Dermis blood vessel endothelial cell (primary cell): Measurements from ENCODE around the gene SPATA9. TPM values are rescaled to one million over a fixed set of nuclear protein-coding genes. Genes with fewer than 3 reads are reported as not detected.
"Not testable (repeated sequence)": the region's sequence is repeated elsewhere in the genome, so short reads cannot be mapped to it uniquely, and the experiment has no call there.

ENCODE experiments used
- DNase-seq: peaks from one replicate; pipeline ENCODE4 v3.0.0; 2010
- total RNA-seq: library from RNA; depleted of rRNA; stranded (reverse); fragments of >200 nt; gene quantifications from 2 replicates; pipeline ENCODE4 v1.2.3, GENCODE V29; 2014

Gene SPATA9
- total RNA-seq, 1 donor from 2014 or later = not detected

DNA sequence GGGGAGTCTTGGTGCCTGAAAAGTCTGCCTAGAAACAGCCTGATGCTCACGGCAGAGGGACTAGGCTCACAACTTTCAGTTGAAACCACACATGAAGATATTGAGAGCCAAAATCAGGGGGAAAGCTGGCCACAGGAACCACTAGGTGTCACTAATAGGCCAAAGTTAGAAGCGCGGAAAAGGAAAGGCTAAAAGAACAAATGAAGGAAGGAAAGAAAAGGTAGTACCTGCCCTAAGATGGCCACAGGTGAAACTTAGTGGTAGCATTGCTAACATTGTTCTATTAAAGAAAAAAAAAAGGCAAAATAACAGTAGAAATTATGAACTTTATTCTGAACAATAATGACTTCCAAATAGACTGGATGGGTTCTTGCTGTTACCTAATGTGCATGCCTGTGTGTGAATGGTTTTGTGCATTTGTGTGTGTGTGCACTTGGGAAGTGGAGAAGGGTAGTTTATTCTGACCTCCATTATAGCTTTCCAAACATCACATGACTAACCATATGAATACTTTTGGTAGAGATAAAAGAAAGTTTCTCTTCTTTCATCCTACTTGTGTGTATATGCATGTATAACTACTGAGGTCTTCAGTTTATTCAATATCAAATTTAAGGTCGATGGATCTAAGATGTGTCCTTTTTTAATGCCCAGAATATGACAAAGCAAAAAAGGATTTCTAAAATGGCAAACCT, 38.3 kb downstream of the SPATA9 start:
- peak; percentile 74 for DNase-seq

DNA sequence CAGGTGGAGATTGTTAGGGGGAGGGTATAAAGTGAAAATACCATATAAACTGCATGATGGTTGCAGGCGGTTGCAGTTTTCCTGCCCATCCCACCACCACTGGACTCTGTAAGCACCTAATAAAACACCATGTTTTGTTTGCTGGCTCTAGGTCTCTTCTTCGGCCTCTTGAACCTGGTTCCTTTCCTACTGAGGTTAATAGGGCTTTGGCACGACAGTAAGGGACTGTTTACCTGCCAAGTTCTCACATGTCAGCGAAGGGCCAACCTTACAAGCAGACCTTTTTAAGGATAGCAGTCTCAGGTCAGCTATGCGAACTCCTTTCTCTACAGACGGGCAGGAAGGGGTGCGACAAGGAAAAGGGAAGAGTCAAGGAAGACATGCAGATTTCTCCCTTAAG, 39.6 kb downstream of the SPATA9 start:
- no peak for DNase-seq

DNA sequence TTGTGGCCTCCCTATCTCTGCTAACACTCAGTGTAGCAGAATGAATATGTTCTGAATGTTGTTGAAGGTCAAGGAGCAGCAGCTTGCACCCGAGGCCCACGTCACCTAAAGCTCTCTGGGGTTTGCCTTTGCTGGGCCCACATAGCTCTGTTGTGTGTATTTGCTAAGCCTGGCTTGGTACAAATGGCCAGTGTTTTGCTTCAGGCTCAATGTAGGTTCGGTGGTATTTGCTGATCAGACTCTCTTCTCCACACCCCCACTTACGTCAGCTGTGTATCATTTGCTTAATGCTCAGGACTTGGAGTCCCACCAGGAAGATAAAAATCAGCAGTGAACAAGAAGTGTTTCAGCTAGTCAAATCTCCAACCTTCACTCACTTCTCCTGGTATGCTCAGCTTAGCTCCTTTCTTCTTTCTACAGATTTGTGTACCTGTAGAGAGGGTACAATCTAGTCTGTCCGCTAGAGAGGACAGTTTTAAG, 41.0 kb downstream of the SPATA9 start:
- no peak for DNase-seq

DNA sequence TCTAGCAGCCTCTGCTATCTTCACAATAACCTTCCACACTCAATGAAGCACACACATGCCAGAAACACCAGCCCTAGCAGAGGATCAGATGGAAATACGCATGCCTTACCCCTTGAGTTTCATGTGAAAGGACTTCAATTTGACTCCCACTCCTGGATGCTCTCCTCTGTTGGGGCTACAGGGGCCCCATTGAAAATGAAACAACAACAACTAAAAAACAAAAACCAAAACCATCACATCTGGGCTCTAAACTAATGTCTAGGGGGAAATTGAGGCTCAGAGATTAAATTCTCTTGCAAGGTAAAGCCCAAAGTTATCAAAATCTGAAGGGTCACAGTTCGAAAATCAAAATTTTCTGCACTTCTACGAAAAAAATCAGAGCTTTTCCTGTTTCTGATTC, 44.2 kb downstream of the SPATA9 start:
- no peak for DNase-seq

DNA sequence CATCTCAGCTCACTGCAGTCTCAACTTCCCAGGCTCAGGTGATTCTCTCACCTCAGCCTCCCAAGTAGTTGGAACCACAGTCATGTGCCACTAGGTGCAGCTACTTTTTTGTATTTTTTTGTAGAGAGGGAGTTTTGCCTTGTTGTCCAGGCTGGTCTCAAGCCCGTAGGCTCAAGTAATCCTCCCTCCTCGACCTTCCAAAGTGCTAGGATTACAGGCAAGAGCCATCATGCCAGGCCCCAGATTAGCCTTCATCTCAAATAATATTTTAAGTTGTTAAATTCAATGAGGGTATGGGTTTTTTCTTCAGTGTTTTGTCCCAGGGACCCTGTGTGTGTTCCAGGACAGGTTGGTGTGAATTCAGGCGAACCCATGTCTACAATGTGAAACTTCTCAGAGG, 48.7 kb downstream of the SPATA9 start:
- DNase-seq = no peak

DNA sequence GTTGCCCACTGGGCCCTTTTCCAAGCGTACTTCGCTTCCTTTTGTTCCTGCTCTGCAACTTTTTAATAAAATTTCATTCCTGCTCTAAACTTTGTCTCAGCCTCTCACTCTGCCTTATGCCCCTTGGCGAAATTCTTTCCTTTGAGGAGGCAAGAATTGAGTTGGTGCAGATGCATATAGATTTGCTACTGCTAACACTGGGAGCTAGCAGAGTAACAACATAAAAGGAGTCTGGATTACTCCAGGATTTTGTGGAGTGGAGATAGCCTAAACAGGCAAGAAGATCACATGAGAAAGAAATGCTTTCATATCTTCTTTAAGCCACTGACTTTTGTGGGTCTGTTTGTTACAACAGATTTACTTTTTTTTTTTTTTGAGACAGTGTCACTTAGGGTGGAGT, 49.1 kb downstream of the SPATA9 start:
- DNase-seq = no peak

DNA sequence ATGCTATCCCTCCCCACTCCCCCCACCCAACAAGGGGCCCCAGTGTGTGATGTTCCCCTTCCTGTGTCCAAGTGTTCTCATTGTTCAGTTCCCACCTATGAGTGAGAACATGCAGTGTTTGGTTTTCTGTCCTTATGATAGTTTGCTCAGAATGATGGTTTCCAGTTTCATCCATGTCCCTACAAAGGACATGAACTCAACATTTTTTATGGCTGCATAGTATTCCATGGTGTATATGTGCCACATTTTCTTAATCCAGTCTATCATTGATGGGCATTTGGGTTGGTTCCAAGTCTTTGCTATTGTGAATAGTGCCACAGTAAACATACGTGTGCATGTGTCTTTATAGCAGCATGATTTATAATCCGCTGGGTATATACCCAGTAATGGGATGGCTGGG, 49.8 kb downstream of the SPATA9 start:
- not testable (repeated sequence) for DNase-seq

DNA sequence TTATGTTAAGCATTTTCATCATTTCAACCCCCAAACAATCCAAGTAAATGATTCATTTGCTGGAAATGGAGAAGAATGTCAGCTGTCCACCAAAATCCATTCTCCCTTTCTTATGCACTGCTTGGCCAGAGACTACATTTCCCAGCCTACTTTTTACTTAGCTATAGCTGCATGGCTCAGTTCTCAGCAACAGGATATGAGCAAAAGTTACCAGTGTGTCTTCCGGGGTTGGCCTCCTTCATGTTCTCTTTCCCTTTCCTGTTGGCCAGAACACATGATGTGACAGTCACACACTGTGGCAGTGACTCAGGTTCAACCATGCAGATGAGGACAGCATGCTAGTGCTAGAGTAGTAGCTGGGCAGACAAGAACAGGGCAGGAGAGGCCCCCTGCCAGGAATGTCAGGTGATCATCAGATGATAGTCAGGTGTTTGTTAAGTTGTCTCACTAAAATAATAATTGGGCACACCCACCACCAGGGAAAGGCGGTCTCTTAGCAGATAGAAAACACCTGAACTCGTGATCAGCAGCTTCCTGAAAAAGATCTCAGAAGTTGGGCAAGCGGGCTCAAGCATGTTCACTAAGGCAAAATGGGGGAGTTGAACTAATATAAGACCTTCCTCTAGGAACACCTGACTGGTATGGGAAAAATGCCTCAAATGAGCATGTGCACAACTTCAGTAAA, 50.7 kb downstream of the SPATA9 start:
- DNase-seq = peak; percentile 81

DNA sequence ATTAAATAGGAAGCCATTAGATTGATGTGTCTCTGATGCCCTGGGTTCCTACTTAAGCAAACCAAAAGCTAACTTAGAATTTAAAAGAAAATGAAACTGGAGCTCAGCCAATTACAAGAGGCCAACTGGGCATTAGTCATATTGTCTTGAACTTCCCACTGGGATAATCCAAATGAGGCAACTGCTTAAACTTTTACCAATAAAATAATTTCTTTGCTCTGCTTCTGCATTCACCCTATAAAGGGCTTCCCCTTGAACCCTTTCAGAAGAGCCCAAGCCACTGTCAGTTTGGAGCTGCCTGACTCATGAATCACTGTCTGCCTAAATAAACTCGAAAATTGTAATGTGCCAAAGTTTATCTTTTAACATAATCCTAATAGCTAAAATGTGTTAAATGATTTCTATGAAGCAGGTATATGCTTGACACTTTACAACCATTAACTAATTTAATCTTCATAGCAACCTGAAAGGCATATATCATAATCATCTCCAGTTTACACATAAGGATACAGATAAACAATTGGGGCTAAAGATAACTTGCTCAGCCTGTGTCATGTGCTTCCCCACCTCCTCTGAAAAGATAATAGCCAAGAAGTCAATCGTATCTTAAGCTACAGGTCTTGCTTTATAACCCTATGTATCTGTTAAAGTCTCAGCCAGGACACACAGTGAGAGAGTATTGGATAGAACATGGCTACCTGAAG, 51.4 kb downstream of the SPATA9 start:
- peak; percentile 68 for DNase-seq

DNA sequence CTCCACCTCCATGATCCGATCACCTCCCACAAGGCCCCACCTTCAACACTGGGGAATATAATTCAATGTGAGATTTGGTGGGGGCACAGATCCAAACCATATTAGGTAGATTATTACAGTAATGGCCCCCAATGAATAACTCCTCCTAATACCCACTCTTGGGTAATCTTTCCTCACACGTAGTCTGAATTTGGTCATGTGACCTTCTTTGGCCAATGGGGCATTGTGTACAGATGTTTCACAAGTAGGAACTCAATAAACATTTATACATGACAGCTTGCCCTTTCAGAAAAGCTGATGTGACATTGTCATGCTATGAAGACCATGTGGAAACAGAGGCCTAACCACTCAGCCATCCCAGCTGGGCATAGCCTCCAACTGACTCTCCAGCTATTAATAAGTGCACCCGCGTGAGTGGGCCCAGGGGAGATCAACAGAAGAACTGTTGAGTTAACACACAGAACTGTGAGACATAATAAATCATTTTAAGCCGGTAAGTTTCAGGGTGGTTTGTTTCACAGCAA, 52.3 kb downstream of the SPATA9 start:
- no peak for DNase-seq

DNA sequence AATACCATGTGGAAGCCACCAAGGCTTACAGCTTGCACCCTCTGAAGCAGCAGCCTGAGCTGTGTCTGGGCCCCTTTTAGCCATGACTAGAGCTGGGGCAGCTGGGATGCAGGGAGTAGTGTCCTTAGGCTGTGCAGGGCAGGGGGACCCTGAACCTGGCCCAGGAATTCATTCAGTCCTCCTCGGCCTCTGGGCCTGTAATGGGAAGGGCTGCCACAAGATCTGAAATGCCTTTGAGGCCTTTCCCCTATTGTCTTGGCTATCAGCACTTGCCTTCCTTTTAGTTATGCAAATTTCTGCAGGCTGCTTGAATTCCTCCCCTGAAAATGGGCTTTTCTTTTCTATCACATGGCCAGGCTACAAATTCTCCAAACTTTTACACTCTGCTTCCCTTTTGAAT, 53.9 kb downstream of the SPATA9 start:
- DNase-seq = no peak

DNA sequence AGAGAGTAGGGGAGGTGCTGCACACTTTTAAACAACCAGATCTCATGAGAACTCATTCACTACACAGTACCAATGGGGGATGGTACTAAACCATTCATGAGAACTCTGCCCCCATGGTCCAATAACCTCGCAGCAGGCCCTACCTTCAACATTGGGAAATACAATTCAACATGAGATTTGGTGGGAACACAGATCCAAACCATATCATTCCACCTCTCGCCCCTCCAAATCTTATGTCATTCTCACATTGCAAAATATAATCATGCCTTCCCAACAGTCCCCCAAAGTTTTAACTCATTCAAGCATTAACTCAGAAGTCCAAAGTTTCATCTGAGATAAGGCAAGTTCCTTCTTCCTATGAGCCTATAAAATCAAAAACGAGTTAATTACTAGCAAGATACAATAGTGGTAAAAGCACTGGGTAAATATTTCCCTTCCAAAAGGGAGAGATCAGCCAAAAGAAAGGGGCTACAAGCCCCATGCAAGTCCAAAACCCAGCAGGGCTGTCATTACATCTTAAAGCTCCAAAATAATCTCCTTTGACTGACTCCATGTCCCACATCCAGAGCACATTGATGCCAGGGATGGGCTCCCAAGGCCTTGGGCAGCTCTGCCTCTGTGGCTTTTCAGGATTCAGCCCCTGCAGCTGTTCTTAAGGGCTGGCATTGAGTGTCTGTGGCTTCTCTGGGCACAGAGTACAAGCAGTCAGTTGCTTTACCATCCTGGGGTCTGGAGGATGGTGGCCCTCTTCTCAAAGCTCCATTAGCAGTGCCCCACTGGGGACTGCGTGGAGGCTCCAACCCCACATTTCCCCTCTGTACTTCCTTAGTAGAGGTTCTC, 54.6 kb downstream of the SPATA9 start:
- DNase-seq = no peak

DNA sequence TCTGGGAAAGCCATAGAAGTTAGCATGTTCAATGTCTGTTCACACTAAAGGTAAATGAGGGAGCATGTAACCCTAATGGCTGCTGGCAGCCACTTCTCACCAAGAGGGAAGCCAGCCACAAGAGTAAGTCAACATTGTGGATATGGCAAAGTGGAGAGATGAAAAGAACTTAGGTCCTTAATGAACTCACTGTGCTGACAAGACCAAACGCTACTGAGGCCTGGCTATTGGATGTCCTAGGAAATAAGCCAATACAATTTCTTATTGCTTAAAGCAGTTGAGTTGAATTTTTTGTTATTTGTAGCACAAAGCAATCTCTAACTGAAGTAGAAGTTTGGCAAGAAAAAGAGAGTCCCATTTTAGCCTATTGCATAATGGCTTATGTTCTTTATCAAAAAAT, 56.1 kb downstream of the SPATA9 start:
- DNase-seq = no peak

DNA sequence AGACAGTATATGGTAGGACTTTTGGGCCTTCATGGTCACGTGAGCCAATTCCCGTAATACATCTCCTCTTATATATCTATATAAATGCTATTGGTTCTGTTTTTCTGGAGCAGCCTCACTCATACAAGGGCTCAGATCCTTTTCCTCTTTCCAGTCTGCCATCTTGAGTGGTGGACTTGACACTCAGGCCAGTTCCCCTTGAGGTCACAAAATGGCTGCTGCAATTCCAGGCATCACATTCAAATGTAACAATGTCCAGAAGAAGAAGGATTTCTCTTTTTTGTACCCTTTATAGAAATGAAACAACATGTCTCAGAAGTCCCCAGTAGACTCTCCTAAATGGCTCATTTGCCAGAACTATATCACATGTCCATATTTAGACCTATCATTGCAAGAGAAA, 58.4 kb downstream of the SPATA9 start:
- DNase-seq = no peak

DNA sequence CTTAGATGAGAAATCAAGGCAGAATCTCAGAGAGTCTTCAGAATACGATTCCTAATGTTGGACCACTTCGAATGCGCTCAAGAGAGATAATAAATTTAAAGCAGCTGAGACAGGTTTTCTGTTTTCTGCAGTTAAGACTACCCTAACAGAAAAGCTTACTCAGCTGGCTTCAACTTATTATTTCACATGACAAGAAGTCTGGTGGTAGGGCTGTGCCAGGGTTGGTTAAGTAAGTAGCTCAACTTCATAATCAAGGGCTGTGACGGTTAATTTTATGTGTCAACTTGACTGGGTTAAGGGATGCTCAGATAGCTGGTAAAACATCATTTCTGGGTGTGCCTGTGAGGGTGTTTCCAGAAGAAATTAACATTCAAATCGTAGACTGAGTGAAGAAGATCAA, 59.1 kb downstream of the SPATA9 start:
- DNase-seq = no peak

DNA sequence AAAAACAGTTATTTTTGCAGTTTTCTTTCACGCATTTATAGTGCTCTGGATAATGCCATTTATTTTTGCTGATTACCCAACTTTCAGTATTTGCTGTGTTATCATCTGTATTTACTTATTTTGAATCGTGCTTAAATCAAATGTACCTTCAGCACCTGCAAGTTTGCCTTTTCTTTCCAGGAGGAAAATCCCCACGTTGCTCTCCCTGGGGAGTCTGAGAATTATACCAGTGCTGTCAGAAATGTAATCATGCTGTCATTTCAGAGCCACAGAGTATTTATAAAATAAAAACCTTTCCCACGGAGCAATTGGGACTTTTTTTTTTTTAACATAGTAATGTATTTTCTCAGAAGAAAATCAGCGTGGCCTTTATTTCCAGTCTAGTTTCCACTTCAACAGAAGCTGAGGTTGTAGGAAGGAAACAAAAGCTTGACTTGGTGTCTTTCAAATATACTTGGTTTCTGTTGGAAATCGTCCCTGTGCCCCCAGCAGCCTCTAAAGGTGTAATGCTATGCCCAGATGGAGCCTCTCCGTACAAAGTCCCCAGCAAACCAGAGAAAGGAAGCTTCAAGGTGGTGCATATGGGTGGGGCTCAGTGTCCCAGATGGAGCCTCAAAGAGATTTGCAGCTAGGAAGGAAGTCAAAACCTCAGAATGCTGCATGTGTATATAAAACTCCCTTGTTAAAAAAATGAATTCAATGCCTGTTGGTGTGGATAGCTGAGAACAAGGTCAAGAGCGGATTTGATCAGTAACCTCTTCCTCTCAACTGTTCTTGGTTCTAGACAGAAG, 60.8 kb downstream of the SPATA9 start:
- DNase-seq = no peak

DNA sequence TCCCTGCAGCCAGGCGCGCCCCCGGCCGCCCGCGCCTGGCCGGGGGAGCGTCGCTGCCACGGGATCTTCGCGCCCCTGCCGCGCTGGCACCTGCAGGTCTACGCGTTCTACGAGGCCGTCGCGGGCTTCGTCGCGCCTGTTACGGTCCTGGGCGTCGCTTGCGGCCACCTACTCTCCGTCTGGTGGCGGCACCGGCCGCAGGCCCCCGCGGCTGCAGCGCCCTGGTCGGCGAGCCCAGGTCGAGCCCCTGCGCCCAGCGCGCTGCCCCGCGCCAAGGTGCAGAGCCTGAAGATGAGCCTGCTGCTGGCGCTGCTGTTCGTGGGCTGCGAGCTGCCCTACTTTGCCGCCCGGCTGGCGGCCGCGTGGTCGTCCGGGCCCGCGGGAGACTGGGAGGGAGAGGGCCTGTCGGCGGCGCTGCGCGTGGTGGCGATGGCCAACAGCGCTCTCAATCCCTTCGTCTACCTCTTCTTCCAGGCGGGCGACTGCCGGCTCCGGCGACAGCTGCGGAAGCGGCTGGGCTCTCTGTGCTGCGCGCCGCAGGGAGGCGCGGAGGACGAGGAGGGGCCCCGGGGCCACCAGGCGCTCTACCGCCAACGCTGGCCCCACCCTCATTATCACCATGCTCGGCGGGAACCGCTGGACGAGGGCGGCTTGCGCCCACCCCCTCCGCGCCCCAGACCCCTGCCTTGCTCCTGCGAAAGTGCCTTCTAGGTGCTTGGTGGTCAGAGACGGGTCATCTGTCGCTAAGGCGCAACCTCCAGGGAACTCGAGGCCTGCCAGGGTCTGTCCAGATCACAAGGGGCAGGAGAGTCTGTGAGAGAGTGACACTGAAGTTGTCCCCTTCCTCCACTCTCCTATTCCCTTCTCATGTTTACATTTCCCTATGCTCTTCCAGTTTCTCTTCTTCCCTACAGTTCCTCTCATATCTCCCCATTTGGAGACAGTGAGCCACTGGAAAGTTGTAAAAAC, 61.6 kb downstream of the SPATA9 start:
- peak; percentile 50 for DNase-seq

DNA sequence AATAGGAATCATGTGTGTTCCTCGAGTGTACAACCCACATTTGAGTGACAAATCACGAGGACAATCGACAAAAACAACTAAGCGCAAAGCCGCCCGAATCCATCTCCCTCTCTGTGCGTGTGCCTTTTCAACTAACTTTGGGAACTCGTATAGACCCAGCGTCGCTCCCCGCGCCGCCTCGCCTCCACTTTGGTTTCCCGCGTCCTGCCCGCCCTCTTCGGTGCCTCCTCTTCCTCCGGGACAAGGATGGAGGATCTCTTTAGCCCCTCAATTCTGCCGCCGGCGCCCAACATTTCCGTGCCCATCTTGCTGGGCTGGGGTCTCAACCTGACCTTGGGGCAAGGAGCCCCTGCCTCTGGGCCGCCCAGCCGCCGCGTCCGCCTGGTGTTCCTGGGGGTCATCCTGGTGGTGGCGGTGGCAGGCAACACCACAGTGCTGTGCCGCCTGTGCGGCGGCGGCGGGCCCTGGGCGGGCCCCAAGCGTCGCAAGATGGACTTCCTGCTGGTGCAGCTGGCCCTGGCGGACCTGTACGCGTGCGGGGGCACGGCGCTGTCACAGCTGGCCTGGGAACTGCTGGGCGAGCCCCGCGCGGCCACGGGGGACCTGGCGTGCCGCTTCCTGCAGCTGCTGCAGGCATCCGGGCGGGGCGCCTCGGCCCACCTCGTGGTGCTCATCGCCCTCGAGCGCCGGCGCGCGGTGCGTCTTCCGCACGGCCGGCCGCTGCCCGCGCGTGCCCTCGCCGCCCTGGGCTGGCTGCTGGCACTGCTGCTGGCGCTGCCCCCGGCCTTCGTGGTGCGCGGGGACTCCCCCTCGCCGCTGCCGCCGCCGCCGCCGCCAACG, 62.5 kb downstream of the SPATA9 start, which contains the start of gene GPR150:
GPR150 (plus strand) TSS at position 58 of the 840 bp plus-strand sequence; CDS start at position 247, 189 bp downstream.
- peak; percentile 69 for DNase-seq

DNA sequence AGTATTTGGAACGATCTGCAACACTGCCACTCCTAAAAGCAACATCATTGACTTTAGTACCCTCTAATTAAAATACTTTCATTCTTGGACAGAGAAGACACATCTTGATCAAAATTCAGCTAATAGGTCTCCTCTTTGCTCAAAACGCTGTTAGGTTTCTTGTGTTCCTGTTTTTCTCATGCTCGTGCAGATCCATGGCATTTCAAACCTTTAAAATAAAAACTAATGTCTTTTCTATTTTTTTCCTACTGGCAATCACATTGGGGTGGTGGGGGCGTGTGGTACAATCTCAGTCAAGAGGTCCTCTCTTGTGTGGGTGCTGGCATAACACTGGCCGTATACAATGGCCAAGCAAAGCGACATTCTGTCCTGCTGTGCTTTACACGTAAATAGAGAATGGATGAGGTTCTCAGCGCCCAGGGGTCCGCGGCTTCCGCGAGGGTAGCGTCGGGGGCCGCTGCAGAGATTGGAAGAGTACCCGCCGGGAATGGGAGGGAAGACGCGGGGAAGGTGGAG, 63.2 kb downstream of the SPATA9 start:
- DNase-seq = peak; percentile 13
